PC-9 (cell line): ENCODE measurements around the gene C1QTNF3.

Experiments used
- EZH2 ChIP-seq: fragments of 200-600 bp; sonication (generic); IDR thresholded peaks from 2 replicates; pipeline ENCODE4 v1.8.0; 2017; ENCODE audit warnings: antibody characterized with exemption, low read depth
- TF ChIP-seq, protein P1 (sequence below): fragments of 200-600 bp; sonication (generic); conservative IDR thresholded peaks from 2 replicates; pipeline ENCODE4 v1.6.1; 2017; ENCODE audit warnings: mixed run types, antibody characterized with exemption, mild to moderate bottlenecking, moderate library complexity

DNA sequence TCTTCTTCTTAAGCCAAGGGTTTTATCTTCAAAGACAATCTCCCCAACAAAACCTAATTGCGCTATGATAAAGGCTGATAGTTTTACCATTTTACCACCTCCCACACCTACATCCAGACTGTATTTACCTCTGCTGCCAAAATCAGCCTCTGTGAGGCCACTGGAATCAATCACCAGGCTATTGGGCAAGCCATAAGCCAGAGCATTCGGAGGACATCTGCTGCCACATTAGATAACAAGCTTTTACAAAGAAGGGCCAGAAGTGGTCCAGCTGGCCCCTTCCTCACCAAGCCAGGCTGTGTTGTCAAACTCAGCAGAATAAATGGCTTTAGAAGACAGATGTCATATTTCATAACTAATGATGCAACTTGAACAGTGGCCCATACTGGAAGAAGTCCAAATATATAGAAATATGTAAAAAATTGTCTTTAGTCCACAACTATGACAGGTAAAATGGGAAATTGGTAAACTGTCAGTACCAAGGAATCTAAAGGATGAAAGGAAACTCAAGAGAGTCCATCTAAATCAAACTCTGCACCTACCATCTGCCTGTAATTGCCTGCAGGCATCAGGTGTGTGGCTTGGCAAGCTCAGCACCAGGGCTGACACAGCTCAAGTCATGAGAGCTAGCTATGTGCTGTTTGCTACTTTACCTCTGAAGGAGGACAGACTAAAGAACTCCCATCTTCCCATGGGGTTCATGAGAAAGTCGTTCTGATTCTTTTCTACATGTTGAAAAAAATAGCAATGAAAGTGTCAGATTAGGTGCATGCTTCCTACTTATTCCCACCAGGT is 74.6 kb downstream of the C1QTNF3 start:
- TF ChIP-seq, protein P1, sequence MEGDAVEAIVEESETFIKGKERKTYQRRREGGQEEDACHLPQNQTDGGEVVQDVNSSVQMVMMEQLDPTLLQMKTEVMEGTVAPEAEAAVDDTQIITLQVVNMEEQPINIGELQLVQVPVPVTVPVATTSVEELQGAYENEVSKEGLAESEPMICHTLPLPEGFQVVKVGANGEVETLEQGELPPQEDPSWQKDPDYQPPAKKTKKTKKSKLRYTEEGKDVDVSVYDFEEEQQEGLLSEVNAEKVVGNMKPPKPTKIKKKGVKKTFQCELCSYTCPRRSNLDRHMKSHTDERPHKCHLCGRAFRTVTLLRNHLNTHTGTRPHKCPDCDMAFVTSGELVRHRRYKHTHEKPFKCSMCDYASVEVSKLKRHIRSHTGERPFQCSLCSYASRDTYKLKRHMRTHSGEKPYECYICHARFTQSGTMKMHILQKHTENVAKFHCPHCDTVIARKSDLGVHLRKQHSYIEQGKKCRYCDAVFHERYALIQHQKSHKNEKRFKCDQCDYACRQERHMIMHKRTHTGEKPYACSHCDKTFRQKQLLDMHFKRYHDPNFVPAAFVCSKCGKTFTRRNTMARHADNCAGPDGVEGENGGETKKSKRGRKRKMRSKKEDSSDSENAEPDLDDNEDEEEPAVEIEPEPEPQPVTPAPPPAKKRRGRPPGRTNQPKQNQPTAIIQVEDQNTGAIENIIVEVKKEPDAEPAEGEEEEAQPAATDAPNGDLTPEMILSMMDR: 0 out of 2 replicates have a peak, but pooled peaks have one; percentile 20
- no peak for TF ChIP-seq EZH2
